ENCODE measurements around the gene TLCD3B.

The TLCD3B gene

DNA sequence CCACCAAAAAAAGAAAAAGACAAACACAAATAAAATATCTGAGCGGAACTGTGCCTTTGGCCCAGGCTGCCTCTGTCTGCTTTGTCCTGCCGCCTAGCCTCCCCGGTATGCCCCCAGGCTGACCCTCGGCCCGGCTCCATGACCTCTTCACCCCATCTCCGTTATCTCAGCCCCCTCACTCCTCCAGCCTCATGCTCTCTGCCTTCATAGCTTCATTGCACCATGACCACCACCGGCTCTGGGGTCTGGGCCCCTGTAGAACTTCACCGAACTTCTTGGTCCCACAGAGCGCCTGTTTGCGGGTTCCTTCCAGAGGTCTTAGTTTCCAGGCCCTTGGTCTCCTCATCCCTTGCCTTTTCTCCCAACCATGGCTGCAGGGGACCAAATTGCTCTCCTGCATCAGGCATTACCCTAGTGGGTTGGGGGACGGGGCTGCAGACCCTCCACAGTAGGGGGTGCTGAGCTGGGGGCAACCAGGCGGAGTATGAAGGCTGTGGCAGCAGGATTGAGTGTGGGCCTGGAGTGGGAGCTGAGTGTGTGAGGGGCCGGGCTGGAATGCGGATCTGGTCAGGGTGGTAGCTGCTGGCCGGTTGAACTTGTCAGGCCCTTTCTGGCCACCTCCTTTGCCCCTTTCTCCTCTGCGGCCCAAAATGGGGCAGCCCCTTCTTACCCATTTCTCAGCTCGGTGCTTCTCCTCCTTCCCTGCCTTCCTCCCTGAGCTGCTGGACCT lies 42.6 kb downstream of the TLCD3B start:
- no peak for DNase-seq (ENCODE audit: low read depth, low spot score)

DNA sequence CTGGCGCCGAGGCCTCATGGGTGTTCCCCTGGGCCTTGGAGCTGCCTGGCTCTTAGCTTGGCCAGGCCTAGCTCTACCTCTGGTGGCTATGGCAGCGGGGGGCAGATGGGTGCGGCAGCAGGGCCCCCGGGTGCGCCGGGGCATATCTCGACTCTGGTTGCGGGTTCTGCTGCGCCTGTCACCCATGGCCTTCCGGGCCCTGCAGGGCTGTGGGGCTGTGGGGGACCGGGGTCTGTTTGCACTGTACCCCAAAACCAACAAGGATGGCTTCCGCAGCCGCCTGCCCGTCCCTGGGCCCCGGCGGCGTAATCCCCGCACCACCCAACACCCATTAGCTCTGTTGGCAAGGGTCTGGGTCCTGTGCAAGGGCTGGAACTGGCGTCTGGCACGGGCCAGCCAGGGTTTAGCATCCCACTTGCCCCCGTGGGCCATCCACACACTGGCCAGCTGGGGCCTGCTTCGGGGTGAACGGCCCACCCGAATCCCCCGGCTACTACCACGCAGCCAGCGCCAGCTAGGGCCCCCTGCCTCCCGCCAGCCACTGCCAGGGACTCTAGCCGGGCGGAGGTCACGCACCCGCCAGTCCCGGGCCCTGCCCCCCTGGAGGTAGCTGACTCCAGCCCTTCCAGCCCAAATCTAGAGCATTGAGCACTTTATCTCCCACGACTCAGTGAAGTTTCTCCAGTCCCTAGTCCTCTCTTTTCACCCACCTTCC lies 43.5 kb downstream of the TLCD3B start:
- DNase-seq (ENCODE audit: low read depth, low spot score): no peak

DNA sequence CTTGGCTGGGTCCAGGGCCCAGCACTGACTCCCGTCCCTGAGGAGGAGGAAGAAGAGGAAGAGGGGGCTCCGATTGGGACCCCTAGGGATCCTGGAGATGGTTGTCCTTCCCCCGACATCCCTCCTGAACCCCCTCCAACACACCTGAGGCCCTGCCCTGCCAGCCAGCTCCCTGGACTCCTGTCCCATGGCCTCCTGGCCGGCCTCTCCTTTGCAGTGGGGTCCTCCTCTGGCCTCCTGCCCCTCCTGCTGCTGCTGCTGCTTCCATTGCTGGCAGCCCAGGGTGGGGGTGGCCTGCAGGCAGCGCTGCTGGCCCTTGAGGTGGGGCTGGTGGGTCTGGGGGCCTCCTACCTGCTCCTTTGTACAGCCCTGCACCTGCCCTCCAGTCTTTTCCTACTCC lies 44.1 kb downstream of the TLCD3B start:
- DNase-seq (ENCODE audit: low read depth, low spot score): no peak

DNA sequence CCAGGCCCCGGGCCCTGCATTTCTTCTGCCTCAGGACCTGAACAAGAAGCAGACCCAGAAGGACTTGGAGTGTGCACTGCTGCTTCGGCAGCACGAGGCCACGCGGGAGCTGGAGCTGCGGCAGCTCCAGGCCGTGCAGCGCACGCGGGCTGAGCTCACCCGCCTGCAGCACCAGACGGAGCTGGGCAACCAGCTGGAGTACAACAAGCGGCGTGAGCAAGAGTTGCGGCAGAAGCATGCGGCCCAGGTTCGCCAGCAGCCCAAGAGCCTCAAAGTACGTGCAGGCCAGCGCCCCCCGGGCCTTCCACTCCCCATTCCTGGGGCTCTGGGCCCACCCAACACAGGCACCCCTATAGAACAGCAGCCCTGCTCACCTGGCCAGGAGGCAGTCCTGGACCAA lies 44.8 kb downstream of the TLCD3B start:
- DNase-seq (ENCODE audit: low read depth, low spot score): no peak

DNA sequence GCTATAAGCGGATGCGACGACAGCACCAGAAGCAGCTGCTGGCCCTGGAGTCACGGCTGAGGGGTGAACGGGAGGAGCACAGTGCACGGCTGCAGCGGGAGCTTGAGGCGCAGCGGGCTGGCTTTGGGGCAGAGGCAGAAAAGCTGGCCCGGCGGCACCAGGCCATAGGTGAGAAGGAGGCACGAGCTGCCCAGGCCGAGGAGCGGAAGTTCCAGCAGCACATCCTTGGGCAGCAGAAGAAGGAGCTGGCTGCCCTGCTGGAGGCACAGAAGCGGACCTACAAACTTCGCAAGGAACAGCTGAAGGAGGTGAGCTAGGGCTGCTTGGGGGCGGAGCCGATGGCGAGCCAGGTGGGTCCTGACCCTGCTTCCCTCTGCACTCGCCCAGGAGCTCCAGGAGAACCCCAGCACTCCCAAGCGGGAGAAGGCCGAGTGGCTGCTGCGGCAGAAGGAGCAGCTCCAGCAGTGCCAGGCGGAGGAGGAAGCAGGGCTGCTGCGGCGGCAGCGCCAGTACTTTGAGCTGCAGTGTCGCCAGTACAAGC lies 45.7 kb downstream of the TLCD3B start:
- DNase-seq (ENCODE audit: low read depth, low spot score): no peak

DNA sequence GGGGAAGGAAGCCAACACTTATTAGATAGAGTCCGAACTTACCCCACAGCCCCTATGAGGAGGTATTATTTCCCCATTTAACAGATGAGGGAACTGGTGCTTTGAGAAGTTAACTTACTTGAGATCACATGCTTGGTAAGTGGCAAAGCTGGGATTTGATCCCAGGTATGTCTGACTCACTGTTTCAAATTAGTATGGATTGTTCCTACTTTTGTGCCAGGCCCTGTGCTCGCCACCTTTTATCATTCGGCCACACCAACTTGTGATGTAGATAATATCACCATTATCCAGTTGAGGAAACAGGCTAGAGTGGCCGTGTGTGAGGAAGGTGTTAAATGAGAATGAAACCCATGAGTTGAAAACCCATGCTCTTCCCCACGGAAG lies 46.3 kb downstream of the TLCD3B start:
- DNase-seq (ENCODE audit: low read depth, low spot score): no peak

DNA sequence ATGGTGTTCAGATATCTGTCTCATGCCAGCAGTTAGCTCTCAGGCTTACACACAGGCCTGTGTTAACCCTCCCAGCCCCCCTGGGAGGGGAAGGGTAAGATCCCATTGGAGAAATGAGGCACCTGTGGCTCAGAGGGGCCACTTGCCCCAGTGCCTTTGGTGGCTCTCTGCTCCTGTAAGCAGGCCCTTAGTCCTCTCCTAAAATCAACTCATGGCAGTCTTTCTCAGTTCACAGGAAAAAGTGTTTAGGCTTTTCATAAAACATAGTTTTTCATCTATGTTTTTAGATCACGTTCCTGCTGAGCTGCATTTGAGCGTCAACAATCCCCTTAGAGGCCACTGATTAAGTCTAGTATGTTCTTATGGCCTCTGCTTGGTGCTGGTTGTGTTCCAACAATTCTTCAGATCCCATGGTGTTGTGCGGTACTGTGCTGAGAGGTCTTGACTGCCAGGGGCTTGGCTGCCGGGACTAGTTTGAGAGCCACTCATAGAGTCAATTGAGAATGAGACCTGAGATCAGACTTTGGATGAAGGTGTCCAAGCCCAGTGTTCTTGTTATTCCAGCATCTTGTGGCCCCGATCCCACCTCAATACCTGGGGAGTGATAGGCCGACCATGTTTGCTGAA lies 46.8 kb downstream of the TLCD3B start:
- DNase-seq (ENCODE audit: low read depth, low spot score): no peak

DNA sequence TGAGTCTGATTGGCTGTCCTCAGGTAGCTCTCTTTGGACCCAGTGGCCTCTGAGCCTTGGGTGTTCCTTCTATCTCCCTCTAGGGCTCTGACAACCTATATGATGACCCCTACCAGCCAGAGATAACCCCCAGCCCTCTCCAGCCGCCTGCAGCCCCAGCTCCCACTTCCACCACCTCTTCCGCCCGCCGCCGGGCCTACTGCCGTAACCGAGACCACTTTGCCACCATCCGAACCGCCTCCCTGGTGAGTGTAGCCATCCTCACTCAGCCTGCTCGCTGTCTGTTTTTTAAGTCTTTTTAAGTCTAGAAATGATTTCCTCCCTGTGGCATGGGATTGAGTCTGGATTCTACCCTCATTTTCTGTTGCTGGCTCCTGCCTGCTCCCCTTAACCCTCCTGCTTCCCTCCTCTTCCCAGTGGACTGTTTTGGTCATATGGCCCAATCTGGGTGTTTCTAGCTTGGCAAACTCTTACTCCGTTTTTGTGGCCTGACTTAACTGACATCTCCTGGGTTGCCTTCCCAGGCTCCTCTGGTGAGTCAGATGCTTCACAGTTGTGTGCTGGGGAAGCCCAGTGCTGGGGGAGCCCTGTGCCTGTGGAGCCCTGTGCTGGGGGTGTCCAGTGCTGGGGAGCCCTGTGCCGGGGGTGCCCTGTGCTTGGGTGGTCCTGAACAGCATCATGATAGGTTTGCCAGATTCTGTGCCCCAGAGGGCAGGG lies 47.5 kb downstream of the TLCD3B start:
- no peak for DNase-seq (ENCODE audit: low read depth, low spot score)

DNA sequence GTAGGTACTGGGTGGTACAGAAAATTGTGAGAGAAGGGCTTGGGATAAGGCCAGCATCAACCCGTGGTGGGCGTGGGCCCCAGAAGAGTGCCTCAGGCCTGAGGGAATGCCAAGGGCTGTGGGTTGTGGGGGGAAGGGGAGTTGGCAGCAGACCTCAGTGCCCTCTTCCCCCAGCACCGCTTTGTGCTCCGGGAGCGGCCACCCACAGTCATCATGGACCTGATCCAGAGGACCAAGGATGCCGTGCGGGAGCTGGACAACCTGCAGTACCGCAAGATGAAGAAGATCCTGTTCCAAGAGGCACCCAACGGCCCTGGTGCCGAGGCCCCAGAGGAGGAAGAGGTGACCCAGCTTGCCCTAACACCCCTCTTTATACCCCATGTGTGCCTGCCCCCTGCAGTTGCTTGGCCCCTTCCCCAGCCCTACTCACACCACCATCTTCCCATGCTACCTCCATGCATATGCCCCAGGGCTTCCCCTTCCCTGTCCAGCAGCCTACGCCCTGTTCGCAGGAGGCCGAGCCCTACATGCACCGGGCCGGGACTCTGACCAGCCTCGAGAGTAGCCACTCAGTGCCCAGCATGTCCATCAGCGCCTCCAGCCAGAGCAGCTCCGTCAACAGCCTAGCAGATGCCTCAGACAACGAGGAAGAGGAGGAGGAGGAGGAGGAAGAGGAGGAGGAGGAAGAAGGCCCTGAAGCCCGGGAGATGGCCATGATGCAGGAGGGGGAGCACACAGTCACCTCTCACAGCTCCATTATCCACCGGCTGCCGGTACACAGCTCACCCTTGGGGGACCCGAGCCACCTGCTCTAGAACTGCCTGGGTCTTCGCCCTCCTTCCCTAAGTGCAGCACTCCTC lies 48.3 kb downstream of the TLCD3B start:
- no peak for DNase-seq (ENCODE audit: low read depth, low spot score)

DNA sequence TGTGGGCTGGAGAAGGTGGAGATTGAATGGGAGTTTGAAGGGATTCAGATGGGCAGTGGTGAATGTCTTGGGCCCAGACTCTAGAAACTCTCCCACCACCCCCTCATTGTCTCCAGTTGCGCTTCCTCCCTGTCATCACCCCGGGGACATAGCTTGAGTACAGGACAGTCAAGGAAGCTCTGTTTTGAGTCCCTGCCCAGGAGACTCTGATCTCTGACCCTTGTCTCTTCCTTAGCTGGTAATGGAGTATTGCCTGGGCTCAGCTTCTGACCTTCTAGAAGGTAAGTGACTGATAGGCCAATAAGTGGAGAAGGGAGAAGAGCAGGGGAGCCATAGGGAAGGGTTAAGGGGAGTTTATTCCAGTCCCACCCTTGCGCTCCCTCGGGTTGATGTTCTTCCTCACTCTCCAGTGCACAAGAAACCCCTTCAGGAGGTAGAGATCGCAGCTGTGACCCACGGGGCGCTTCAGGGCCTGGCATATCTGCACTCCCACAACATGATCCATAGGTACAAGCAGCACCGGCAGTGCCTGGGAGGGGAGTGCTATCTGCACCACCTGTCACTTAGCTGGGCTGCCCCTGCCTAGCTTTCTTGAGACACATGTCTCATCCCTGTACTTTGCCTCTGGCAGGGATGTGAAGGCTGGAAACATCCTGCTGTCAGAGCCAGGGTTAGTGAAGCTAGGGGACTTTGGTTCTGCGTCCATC lies 52.4 kb downstream of the TLCD3B start:
- DNase-seq (ENCODE audit: low read depth, low spot score): no peak

DNA sequence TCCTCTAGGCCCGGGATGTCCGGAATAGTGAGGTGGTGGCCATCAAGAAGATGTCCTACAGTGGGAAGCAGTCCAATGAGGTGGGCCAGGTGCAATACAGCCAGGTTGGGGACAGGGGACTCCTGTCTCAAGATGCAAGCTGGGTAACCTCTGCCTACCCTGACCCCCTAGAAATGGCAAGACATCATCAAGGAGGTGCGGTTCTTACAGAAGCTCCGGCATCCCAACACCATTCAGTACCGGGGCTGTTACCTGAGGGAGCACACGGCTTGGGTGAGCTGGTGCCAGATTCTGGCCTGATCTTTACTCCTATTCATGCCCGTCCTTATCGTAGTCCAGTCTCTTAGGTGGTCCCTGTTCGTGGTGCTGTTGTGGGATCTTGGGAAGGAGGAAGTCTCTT lies 53.0 kb downstream of the TLCD3B start:
- no peak for DNase-seq (ENCODE audit: low read depth, low spot score)

DNA sequence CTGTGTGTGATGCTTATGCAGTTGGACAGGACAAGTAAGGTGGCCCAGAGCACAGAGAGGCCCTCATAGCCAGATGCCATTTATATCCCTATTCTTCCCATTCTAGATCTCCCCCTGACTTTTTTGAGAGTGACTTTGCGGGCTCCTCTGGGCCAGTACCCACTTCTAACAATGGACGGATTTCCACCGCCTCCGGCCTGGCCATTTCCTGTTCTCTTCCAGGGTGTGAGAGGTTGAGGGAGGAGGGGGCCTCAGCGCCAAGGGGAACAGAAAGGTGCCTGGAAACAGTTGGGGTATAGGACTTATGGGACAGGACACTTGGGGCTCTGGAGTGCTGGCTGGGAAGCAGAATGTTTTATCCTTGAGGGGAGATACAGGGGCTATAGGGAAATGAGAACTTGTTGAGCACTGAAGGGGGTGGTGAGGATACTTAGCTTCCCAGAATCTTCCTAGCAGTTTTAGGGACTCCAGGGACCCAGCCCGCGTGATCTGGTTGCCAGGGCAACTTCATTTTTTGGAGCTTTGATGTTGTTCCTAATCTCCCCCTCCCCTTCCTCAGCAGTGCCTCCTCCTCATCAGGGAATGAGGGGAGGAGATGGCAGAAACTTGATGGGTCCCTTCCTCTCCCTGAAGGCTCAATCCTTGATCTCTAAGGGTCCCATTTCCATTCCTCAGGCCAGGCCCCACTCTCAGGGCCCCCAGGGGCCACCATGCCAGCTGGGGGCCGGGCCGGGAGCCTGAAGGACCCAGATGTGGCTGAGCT lies 53.8 kb downstream of the TLCD3B start:
- DNase-seq (ENCODE audit: low read depth, low spot score): no peak

DNA sequence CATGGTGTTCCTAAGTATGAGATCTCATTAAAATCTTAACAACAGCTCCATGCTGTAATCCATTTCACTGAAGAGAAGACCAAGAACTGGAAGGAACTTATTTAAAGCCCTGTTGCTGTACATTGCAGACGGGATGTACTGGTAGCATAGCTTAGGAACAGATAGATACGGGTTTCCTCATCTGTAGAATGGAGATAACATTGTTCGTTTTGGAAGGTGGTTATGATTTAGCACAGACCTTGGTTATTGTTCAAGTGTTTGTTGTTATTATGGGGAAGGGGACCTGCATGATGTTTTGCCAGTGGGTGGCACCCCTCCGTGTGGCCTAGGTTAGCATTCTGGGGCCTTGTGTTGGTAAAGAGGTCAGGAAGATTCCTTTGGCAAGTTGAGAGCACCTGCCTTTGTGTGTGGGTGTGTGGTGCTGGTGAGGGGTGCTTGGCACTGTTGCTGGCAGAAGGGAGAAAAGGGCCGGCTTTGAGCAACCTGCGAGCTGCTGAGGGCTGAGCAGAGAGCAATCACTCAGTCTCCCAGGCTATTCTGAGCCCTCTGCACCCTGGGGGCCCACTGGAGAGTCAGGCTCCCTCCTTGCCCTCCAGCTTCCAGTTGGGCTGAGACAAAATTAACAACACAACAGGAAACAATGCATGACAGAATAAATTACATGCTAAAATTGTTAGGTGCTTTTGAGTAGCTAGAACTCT lies 55.1 kb downstream of the TLCD3B start:
- no peak for DNase-seq (ENCODE audit: low read depth, low spot score)

DNA sequence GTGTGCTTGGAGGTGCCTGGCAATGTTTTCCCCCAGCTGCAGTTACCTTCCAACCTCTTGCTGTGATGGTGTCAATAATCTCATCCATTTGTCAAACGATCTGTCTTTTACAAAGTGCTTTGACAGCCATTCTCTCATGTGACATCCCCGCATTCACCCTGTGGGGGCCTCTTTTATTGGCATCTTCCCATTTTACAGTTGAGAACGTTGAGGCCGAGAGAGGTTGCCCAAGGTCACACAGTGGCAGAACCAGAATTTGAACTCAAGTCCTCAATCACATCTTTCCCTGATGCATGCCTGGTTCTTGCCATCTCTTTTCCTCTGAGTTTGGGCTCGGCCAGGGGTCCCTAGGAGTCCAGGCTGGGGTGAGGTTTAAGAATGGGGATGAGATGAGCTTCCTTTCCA lies 55.9 kb downstream of the TLCD3B start:
- no peak for DNase-seq (ENCODE audit: low read depth, low spot score)
